MCF 10A (cell line): ENCODE measurements around the gene PPP2R2C. TPM values are rescaled to one million over a fixed set of nuclear protein-coding genes. Genes with fewer than 3 reads are reported as not detected.

Experiments
- BruUV-seq: library from RNA; stranded (reverse); fragments of 400-500 nt; replicated peaks from 2 replicates; lab custom pipeline; 2021; lab: Mats Ljungman, UMichigan
- CTCF ChIA-PET: fragments of 300-600 bp; sonication (Branson Sonifier 250); formaldehyde crosslinking; extraction: SDS; loops from one replicate; lab custom pipeline; 2021; ENCODE audit warnings: antibody characterized with exemption, inconsistent platforms; lab: Yijun Ruan, JAX
- POLR2A ChIA-PET: fragments of 300-600, 350-650 bp; sonication (Branson Sonifier 250); formaldehyde crosslinking; extraction: SDS; loops from one replicate; lab custom pipeline; 2020; ENCODE audit warnings: antibody characterized with exemption, inconsistent platforms; lab: Yijun Ruan, JAX
- DNase-seq: peaks from one replicate; pipeline ENCODE4 v3.0.0-alpha.2; 2018; ENCODE audit not compliant: unreplicated experiment
- H3K27ac Mint-ChIP-seq: one replicate; pipeline ENCODE4 v1.8.0; 2022; ENCODE audit warnings: mild to moderate bottlenecking, low read depth, mixed read lengths; ENCODE audit not compliant: unreplicated experiment
- H3K27me3 Mint-ChIP-seq: one replicate; pipeline ENCODE4 v1.8.0; 2022; ENCODE audit warnings: mixed read lengths; ENCODE audit not compliant: insufficient read depth, unreplicated experiment
- H3K36me3 Mint-ChIP-seq: one replicate; pipeline ENCODE4 v1.8.0; 2022; ENCODE audit warnings: mild to moderate bottlenecking, moderate library complexity, mixed read lengths; ENCODE audit not compliant: insufficient read depth, unreplicated experiment
- H3K4me1 Mint-ChIP-seq: one replicate; pipeline ENCODE4 v1.8.0; 2022; ENCODE audit warnings: mixed read lengths; ENCODE audit not compliant: insufficient read depth, unreplicated experiment
- H3K4me3 Mint-ChIP-seq: one replicate; pipeline ENCODE4 v1.8.0; 2022; ENCODE audit warnings: mild to moderate bottlenecking, moderate library complexity, mixed read lengths; ENCODE audit not compliant: unreplicated experiment
- H3K9me3 Mint-ChIP-seq: one replicate; pipeline ENCODE4 v1.8.0; 2022; ENCODE audit warnings: mixed read lengths; ENCODE audit not compliant: unreplicated experiment
- intact Hi-C: fragments of 100-400 bp; cut with micrococcal nuclease; formaldehyde crosslinking; loops from 2 replicates; pipeline ENCODE4 v1.14.1; 2022
- total RNA-seq: library from RNA; stranded (reverse); gene quantifications from 2 replicates; pipeline ENCODE4 v1.2.3, GENCODE V29; 2022
- TF ChIP-seq, protein P1 (sequence below): fragments of 200-600 bp; IDR thresholded peaks from one replicate; pipeline ENCODE4 v1.8.0; 2022; ENCODE audit warnings: antibody characterized with exemption, mild to moderate bottlenecking; ENCODE audit not compliant: unreplicated experiment

PPP2R2C gene
- total RNA-seq, 1 experiment from 2014 or later, result 3.6 TPM

DNA sequence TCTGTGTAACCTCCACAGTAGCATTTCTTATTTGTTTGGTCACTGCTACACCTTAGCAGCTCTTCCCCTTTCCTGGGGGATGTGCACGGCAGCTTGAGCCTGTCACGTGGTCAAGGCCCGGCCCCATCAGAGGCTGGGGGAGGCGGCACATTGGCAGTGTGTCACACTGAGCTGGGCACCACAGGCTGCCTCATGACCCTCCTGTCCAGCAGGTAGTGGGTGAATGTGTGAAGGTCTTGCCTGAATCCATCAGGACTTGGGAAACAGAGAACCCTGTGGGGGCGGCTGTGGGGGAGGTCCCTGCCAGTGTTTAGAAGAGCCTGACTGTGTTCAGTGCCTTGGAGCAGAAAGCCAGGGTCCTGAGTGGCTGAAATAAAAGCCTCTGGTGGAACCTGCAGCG, 169.5 kb downstream of the PPP2R2C start:
- no peaks in the 10 kb centered on the region for H3K4me1 Mint-ChIP-seq
- DNase-seq, result no peak
- H3K4me3 Mint-ChIP-seq, result no peak overlapping the region
- POLR2A ChIA-PET, result no interaction called here
- peaks cover 7% of the 10 kb centered on the region for H3K9me3 Mint-ChIP-seq
- H3K36me3 Mint-ChIP-seq, result peaks cover 5% of the 10 kb centered on the region
- CTCF ChIA-PET, result no interaction called here
- H3K27me3 Mint-ChIP-seq, result no peaks in the 10 kb centered on the region
- TF ChIP-seq, protein P1, sequence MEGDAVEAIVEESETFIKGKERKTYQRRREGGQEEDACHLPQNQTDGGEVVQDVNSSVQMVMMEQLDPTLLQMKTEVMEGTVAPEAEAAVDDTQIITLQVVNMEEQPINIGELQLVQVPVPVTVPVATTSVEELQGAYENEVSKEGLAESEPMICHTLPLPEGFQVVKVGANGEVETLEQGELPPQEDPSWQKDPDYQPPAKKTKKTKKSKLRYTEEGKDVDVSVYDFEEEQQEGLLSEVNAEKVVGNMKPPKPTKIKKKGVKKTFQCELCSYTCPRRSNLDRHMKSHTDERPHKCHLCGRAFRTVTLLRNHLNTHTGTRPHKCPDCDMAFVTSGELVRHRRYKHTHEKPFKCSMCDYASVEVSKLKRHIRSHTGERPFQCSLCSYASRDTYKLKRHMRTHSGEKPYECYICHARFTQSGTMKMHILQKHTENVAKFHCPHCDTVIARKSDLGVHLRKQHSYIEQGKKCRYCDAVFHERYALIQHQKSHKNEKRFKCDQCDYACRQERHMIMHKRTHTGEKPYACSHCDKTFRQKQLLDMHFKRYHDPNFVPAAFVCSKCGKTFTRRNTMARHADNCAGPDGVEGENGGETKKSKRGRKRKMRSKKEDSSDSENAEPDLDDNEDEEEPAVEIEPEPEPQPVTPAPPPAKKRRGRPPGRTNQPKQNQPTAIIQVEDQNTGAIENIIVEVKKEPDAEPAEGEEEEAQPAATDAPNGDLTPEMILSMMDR, result no peak
- intact Hi-C loops, result no loop called here
- H3K27ac Mint-ChIP-seq, result no peak overlapping the region
- no TSS peak for BruUV-seq

DNA sequence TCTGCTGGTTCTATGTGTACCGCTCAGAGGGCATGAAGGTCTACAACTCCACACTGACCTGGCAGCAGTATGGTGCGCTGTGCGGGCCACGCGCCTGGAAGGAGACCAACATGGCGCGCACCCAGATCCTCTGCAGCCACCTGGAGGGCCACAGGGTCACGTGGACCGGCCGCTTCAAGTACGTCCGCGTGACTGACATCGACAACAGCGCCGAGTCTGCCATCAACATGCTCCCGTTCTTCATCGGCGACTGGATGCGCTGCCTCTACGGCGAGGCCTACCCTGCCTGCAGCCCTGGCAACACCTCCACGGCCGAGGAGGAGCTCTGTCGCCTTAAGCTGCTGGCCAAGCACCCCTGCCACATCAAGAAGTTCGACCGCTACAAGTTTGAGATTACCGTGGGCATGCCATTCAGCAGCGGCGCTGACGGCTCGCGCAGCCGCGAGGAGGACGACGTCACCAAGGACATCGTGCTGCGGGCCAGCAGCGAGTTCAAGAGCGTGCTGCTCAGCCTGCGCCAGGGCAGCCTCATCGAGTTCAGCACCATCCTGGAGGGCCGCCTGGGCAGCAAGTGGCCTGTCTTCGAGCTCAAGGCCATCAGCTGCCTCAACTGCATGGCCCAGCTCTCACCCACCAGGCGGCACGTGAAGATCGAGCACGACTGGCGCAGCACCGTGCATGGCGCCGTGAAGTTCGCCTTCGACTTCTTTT, 170.5 kb downstream of the PPP2R2C start:
- H3K4me1 Mint-ChIP-seq, result no peaks in the 10 kb centered on the region
- TF ChIP-seq, protein P1, result no peak
- H3K27me3 Mint-ChIP-seq, result no peaks in the 10 kb centered on the region
- H3K4me3 Mint-ChIP-seq, result no peak overlapping the region
- ChIA-PET CTCF (interaction anchor here (0.5 to 1.2 kb wide), 2 partner anchors 52 to 1491 kb away, joined by 3 read pairs; no protein-coding TSS in a partner anchor), POLR2A (no interaction called here)
- peaks cover 5% of the 10 kb centered on the region for H3K36me3 Mint-ChIP-seq
- BruUV-seq, result no TSS peak
- no peak for DNase-seq
- H3K9me3 Mint-ChIP-seq, result peaks cover 7% of the 10 kb centered on the region
- no peak overlapping the region for H3K27ac Mint-ChIP-seq
- intact Hi-C loops, result no loop called here

DNA sequence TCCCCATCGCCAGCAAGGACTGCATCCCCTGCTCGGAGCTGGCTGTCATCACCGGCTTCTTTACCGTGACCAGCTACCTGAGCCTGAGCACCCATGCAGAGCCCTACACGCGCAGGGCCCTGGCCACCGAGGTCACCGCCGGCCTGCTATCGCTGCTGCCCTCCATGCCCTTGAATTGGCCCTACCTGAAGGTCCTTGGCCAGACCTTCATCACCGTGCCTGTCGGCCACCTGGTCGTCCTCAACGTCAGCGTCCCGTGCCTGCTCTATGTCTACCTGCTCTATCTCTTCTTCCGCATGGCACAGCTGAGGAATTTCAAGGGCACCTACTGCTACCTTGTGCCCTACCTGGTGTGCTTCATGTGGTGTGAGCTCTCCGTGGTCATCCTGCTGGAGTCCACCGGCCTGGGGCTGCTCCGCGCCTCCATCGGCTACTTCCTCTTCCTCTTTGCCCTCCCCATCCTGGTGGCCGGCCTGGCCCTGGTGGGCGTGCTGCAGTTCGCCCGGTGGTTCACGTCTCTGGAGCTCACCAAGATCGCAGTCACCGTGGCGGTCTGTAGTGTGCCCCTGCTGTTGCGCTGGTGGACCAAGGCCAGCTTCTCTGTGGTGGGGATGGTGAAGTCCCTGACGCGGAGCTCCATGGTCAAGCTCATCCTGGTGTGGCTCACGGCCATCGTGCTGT, 171.2 kb downstream of the PPP2R2C start:
- CTCF ChIA-PET, result interaction anchor here (0.5 to 1.2 kb wide), 2 partner anchors 51 to 1492 kb away, joined by 3 read pairs; no protein-coding TSS in a partner anchor
- H3K27ac Mint-ChIP-seq, result no peak overlapping the region
- TF ChIP-seq, protein P1, result no peak
- intact Hi-C loops, result no loop called here
- no peaks in the 10 kb centered on the region for H3K4me1 Mint-ChIP-seq
- H3K27me3 Mint-ChIP-seq, result no peaks in the 10 kb centered on the region
- BruUV-seq, result no TSS peak
- POLR2A ChIA-PET, result no interaction called here
- H3K9me3 Mint-ChIP-seq, result peaks cover 7% of the 10 kb centered on the region
- no peak for DNase-seq
- peaks cover 5% of the 10 kb centered on the region for H3K36me3 Mint-ChIP-seq
- no peak overlapping the region for H3K4me3 Mint-ChIP-seq

- H3K9me3 Mint-ChIP-seq, result peaks cover 7% of the 10 kb centered on the region
- DNase-seq, result no peak
- intact Hi-C loops, result no loop called here
- no peaks in the 10 kb centered on the region for H3K4me1 Mint-ChIP-seq
- TF ChIP-seq, protein P1, result no peak
- no peaks in the 10 kb centered on the region for H3K27me3 Mint-ChIP-seq
- H3K27ac Mint-ChIP-seq, result no peak overlapping the region
- peaks cover 6% of the 10 kb centered on the region for H3K36me3 Mint-ChIP-seq
- H3K4me3 Mint-ChIP-seq, result no peak overlapping the region
- CTCF ChIA-PET, result interaction anchor here (1.2 kb wide), 1 partner anchor 51 kb away, joined by 3 read pairs; no protein-coding TSS in a partner anchor
- POLR2A ChIA-PET, result no interaction called here
- BruUV-seq, result no TSS peak
Measured at GRCh38 chr4:6300359-6300758, 172.1 kb downstream of the PPP2R2C start.
